Neural cell (in vitro differentiated cells): ENCODE measurements around the gene ITPRIP. TPM values are rescaled to one million over a fixed set of nuclear protein-coding genes. Genes with fewer than 3 reads are reported as not detected.

Experiments used
- H2AFZ ChIP-seq: fragments of 200-600, 300-800 bp; sonication (generic), shearing (Covaris generic); 2 replicates; pipeline ENCODE4 v1.6.0; 2014; ENCODE audit warnings: low read depth, mild to moderate bottlenecking, antibody characterized with exemption, low read length, moderate library complexity
- H3F3A ChIP-seq: fragments of 200-600 bp; shearing (Covaris generic); 2 replicates; pipeline ENCODE4 v1.6.1; 2016; ENCODE audit warnings: mild to moderate bottlenecking, moderate library complexity, mixed read lengths, antibody characterized with exemption, low read length; ENCODE audit not compliant: insufficient read depth, poor library complexity, severe bottlenecking
- H3K27ac ChIP-seq: fragments of 200-600, 300-800 bp; sonication (generic), shearing (Covaris generic); 2 replicates; pipeline ENCODE4 v1.5.1; 2014; ENCODE audit warnings: mild to moderate bottlenecking, low read length, moderate library complexity
- H3K27me3 ChIP-seq: fragments of 300-800, 200-600 bp; sonication (generic), shearing (Covaris generic); 2 replicates; pipeline ENCODE4 v1.6.0; 2014; ENCODE audit warnings: mild to moderate bottlenecking, low read depth, low read length, moderate library complexity; ENCODE audit not compliant: insufficient read depth
- H3K36me3 ChIP-seq: fragments of 300-800, 200-600 bp; sonication (generic), shearing (Covaris generic); 2 replicates; pipeline ENCODE4 v1.5.1; 2014; ENCODE audit warnings: mild to moderate bottlenecking, antibody characterized with exemption, low read length, moderate library complexity; ENCODE audit not compliant: insufficient read depth
- H3K4me2 ChIP-seq: fragments of 300-800, 200-600 bp; sonication (generic), shearing (Covaris generic); 2 replicates; pipeline ENCODE4 v1.6.0; 2014; ENCODE audit warnings: mild to moderate bottlenecking, low read length
- H3K4me3 ChIP-seq: fragments of 300-800, 200-600 bp; sonication (generic), shearing (Covaris generic); 2 replicates; pipeline ENCODE4 v1.5.1; 2014; ENCODE audit warnings: mild to moderate bottlenecking, low read length, moderate library complexity
- H3K79me2 ChIP-seq: fragments of 200-600 bp; shearing (Covaris generic); replicated peaks from 2 replicates; pipeline ENCODE4 v1.6.0; 2014; ENCODE audit warnings: mild to moderate bottlenecking, low read length, moderate library complexity; ENCODE audit not compliant: insufficient read depth
- H3K9ac ChIP-seq: fragments of 300-800, 200-600 bp; sonication (generic), shearing (Covaris generic); 2 replicates; pipeline ENCODE4 v1.6.1; 2016; ENCODE audit warnings: mild to moderate bottlenecking, low read length, mixed read lengths
- H3K9me2 ChIP-seq: fragments of 200-600 bp; shearing (Covaris generic); 2 replicates; pipeline ENCODE4 v1.6.1; 2016; ENCODE audit warnings: mild to moderate bottlenecking, low read length, mixed read lengths; ENCODE audit not compliant: insufficient read depth
- H3K9me3 ChIP-seq: fragments of 200-600, 300-800 bp; sonication (generic), shearing (Covaris generic); 2 replicates; pipeline ENCODE4 v1.6.1; 2016; ENCODE audit warnings: mild to moderate bottlenecking, mixed run types, low read length, moderate library complexity, mixed read lengths
- H4K20me1 ChIP-seq: fragments of 200-600 bp; shearing (Covaris generic); 2 replicates; pipeline ENCODE4 v1.6.1; 2016; ENCODE audit warnings: mild to moderate bottlenecking, mixed run types; ENCODE audit not compliant: insufficient read depth
- CTCF ChIP-seq: fragments of 450-650 bp; IDR thresholded peaks from 2 replicates; pipeline ENCODE4 v1.5.1; 2014; ENCODE audit warnings: antibody characterized with exemption, mild to moderate bottlenecking, moderate library complexity; ENCODE audit not compliant: poor library complexity, severe bottlenecking
- EP300 ChIP-seq: fragments of 450-650 bp; conservative IDR thresholded peaks from 2 replicates; pipeline ENCODE4 v1.6.1; 2014; ENCODE audit warnings: antibody characterized with exemption, mild to moderate bottlenecking, moderate library complexity; ENCODE audit not compliant: poor library complexity, severe bottlenecking
- EZH2 ChIP-seq: fragments of 200-600, 300-800 bp; shearing (Covaris generic), sonication (generic); IDR thresholded peaks from 2 replicates; pipeline ENCODE4 v1.6.1; 2014; ENCODE audit warnings: antibody characterized with exemption, low read length, borderline replicate concordance, mild to moderate bottlenecking; ENCODE audit not compliant: insufficient read depth, poor library complexity, severe bottlenecking
- MXI1 ChIP-seq: fragments of 450-650 bp; conservative IDR thresholded peaks from 2 replicates; pipeline ENCODE4 v1.6.1; 2014; ENCODE audit warnings: antibody characterized with exemption, mild to moderate bottlenecking; ENCODE audit not compliant: poor library complexity, severe bottlenecking
- POLR2AphosphoS5 ChIP-seq: IDR thresholded peaks from 2 replicates; pipeline ENCODE4 v1.6.1; 2012
- RAD21 ChIP-seq: fragments of 450-650 bp; conservative IDR thresholded peaks from 2 replicates; pipeline ENCODE4 v1.6.1; 2014; ENCODE audit warnings: antibody characterized with exemption, mild to moderate bottlenecking, moderate library complexity
- SMC3 ChIP-seq: fragments of 450-650 bp; conservative IDR thresholded peaks from 2 replicates; pipeline ENCODE4 v1.6.1; 2014; ENCODE audit warnings: antibody characterized with exemption, mild to moderate bottlenecking, moderate library complexity; ENCODE audit not compliant: poor library complexity
- TAF1 ChIP-seq: IDR thresholded peaks from 2 replicates; pipeline ENCODE4 v1.6.1; 2012; ENCODE audit warnings: low read depth
- polyA plus RNA-seq: library from polyadenylated mRNA; depleted of rRNA; stranded (reverse); fragments of >200 nt; gene quantifications from 2 replicates; pipeline ENCODE4 v1.2.3, GENCODE V29; 2014
- TF ChIP-seq, protein P1 (sequence below): IDR thresholded peaks from 2 replicates; pipeline ENCODE4 v1.6.1; 2012; ENCODE audit warnings: borderline replicate concordance

ITPRIP gene
- polyA plus RNA-seq, 1 donor from 2014 or later, result 1.5 TPM

DNA sequence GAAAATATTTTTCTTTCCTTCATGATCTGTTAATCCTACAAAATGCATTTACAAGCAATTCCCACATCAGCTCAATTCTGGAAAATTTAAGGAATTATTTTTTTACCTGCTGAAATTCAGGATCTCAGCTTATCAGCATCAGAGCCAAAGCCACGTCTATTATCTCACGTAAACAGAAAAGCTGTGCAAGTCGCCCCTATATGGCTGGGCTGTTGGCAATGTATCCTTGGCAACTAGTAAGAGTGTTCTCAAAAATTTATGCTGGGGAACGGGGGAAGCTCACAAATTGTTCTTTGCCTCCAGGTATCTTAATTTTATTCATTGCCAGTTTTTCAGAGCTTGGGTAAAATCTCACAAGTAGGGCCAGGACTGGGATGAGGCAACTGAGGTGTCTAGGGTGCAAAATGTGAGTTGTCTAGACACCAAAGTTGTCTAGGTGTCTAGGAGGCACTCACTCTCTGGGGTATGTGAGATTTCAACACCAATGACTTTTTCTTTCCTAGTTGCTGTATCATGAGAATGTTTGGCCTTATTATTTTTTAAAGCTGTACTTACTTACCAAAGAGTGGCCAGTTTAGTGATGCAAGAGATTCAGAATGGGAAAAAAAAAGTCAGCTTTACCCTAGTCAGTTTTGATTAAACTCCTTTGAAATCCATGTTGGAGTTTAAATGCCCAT, 64.2 kb downstream of the ITPRIP start:
- Histone ChIP-seq H3K79me2 (no peaks in the 10 kb centered on the region), H3K9me2 (no peaks in the 10 kb centered on the region), H3F3A (no peaks in the 10 kb centered on the region), H3K27ac (no peak overlapping the region), H4K20me1 (no peaks in the 10 kb centered on the region), H3K9me3 (no peaks in the 10 kb centered on the region), H3K36me3 (no peaks in the 10 kb centered on the region), H3K4me2 (no peak overlapping the region), H3K27me3 (peaks cover 14% of the 10 kb centered on the region), H2AFZ (no peak overlapping the region), H3K9ac (no peak overlapping the region), H3K4me3 (no peak overlapping the region)
- TF ChIP-seq MXI1, result no peak
- TF ChIP-seq SMC3, result no peak
- no peak for TF ChIP-seq RAD21
- no peak for TF ChIP-seq TAF1
- no peak for TF ChIP-seq EP300
- TF ChIP-seq, protein P1, sequence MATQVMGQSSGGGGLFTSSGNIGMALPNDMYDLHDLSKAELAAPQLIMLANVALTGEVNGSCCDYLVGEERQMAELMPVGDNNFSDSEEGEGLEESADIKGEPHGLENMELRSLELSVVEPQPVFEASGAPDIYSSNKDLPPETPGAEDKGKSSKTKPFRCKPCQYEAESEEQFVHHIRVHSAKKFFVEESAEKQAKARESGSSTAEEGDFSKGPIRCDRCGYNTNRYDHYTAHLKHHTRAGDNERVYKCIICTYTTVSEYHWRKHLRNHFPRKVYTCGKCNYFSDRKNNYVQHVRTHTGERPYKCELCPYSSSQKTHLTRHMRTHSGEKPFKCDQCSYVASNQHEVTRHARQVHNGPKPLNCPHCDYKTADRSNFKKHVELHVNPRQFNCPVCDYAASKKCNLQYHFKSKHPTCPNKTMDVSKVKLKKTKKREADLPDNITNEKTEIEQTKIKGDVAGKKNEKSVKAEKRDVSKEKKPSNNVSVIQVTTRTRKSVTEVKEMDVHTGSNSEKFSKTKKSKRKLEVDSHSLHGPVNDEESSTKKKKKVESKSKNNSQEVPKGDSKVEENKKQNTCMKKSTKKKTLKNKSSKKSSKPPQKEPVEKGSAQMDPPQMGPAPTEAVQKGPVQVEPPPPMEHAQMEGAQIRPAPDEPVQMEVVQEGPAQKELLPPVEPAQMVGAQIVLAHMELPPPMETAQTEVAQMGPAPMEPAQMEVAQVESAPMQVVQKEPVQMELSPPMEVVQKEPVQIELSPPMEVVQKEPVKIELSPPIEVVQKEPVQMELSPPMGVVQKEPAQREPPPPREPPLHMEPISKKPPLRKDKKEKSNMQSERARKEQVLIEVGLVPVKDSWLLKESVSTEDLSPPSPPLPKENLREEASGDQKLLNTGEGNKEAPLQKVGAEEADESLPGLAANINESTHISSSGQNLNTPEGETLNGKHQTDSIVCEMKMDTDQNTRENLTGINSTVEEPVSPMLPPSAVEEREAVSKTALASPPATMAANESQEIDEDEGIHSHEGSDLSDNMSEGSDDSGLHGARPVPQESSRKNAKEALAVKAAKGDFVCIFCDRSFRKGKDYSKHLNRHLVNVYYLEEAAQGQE, result no peak
- no peak for TF ChIP-seq POLR2AphosphoS5
- TF ChIP-seq EZH2, result no peak
- no peak for TF ChIP-seq CTCF

DNA sequence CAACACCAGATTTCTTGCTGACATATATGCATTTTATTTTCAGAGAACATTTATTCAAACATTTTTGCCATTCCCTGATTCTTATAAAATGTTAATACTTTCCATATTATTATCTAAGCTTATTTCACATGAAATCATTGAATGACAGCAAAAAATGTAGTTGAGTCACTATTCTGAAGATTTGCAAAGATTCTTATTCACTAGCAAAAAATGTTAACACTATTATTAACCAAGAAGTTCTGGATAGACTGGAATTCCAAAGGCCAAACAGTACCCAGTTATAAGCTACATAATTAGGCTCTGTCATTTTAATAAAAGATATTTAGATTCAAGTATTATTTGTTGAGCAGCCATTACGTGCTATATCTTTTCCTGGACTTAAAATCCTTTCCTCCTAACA, 65.0 kb downstream of the ITPRIP start:
- Histone ChIP-seq H3K27ac (no peak overlapping the region), H3K27me3 (peaks cover 14% of the 10 kb centered on the region), H3K9me3 (no peaks in the 10 kb centered on the region), H3K4me2 (no peak overlapping the region), H4K20me1 (no peaks in the 10 kb centered on the region), H3K4me3 (no peak overlapping the region), H3K9me2 (no peaks in the 10 kb centered on the region), H3K9ac (no peak overlapping the region), H3F3A (no peaks in the 10 kb centered on the region), H3K79me2 (peaks cover 2% of the 10 kb centered on the region), H2AFZ (no peak overlapping the region), H3K36me3 (no peaks in the 10 kb centered on the region)
- TF ChIP-seq TAF1 (no peak), MXI1 (no peak), EP300 (no peak), SMC3 (no peak), EZH2 (no peak), CTCF (no peak), RAD21 (no peak), POLR2AphosphoS5 (no peak)
- TF ChIP-seq, protein P1, result no peak
